Activated naive CD8-positive, alpha-beta T cell (primary cell): Measurements from ENCODE around the gene MRPS12.
"Not testable (repeated sequence)": the region's sequence is repeated elsewhere in the genome, so short reads cannot be mapped to it uniquely, and the experiment has no call there.

Source experiments
- H3K27ac Mint-ChIP-seq: one replicate; pipeline ENCODE4 v1.8.0; 2021; ENCODE audit warnings: mixed read lengths
- H3K27me3 Mint-ChIP-seq: one replicate; pipeline ENCODE4 v1.8.0; 2021; ENCODE audit warnings: mixed read lengths
- H3K36me3 Mint-ChIP-seq: one replicate; pipeline ENCODE4 v1.8.0; 2021; ENCODE audit warnings: mixed read lengths
- H3K4me1 Mint-ChIP-seq: one replicate; pipeline ENCODE4 v1.8.0; 2021; ENCODE audit warnings: low read depth, mixed read lengths
- H3K4me3 Mint-ChIP-seq: one replicate; pipeline ENCODE4 v1.8.0; 2021; ENCODE audit warnings: mild to moderate bottlenecking, mixed read lengths
- H3K9me3 Mint-ChIP-seq: one replicate; pipeline ENCODE4 v1.8.0; 2021; ENCODE audit warnings: low read depth, mixed read lengths

MRPS12 gene

GRCh38 chr19:38919837-38920601 is 10.7 kb upstream of the MRPS12 start:
- Mint-ChIP-seq H3K27ac (no peak overlapping the region), H3K9me3 (no peaks in the 10 kb centered on the region), H3K4me3 (no peak overlapping the region), H3K27me3 (no peaks in the 10 kb centered on the region), H3K4me1 (no peaks in the 10 kb centered on the region), H3K36me3 (peaks cover 8% of the 10 kb centered on the region)

- H3K9me3 Mint-ChIP-seq, result no peaks in the 10 kb centered on the region
These were observed 9.9 kb upstream of the MRPS12 start for GRCh38 chr19:38920602-38921419.

GRCh38 chr19:38921420-38922274 is 9.1 kb upstream of the MRPS12 start:
- Mint-ChIP-seq H3K27me3 (no peaks in the 10 kb centered on the region), H3K27ac (no peak overlapping the region), H3K4me3 (no peak overlapping the region), H3K9me3 (no peaks in the 10 kb centered on the region), H3K36me3 (peaks cover 8% of the 10 kb centered on the region), H3K4me1 (no peaks in the 10 kb centered on the region)

More at GRCh38 chr19:38920602-38921419, 9.9 kb upstream of the MRPS12 start:
- Mint-ChIP-seq H3K27ac (no peak overlapping the region), H3K27me3 (no peaks in the 10 kb centered on the region), H3K36me3 (peaks cover 8% of the 10 kb centered on the region), H3K4me3 (no peak overlapping the region), H3K4me1 (no peaks in the 10 kb centered on the region)

- Mint-ChIP-seq H3K27ac (no peak overlapping the region), H3K27me3 (no peaks in the 10 kb centered on the region), H3K9me3 (no peaks in the 10 kb centered on the region), H3K4me1 (no peaks in the 10 kb centered on the region), H3K36me3 (peaks cover 8% of the 10 kb centered on the region), H3K4me3 (no peak overlapping the region)
These were observed 8.3 kb upstream of the MRPS12 start for GRCh38 chr19:38922482-38922881.

GRCh38 chr19:38924388-38924787 is 6.4 kb upstream of the MRPS12 start:
- H3K27me3 Mint-ChIP-seq, result no peaks in the 10 kb centered on the region
- H3K4me3 Mint-ChIP-seq, result no peak overlapping the region
- no peaks in the 10 kb centered on the region for H3K9me3 Mint-ChIP-seq
- H3K36me3 Mint-ChIP-seq, result peaks cover 8% of the 10 kb centered on the region
- peaks cover 10% of the 10 kb centered on the region for H3K4me1 Mint-ChIP-seq
- no peak overlapping the region for H3K27ac Mint-ChIP-seq

GRCh38 chr19:38928391-38929001 is 2.2 kb upstream of the MRPS12 start:
- peak overlapping the region; percentile 16 for H3K27ac Mint-ChIP-seq
- peaks cover 3% of the 10 kb centered on the region for H3K36me3 Mint-ChIP-seq
- H3K4me3 Mint-ChIP-seq, result peak overlapping the region; percentile 98
- H3K27me3 Mint-ChIP-seq, result no peaks in the 10 kb centered on the region
- no peaks in the 10 kb centered on the region for H3K9me3 Mint-ChIP-seq
- peaks cover 28% of the 10 kb centered on the region for H3K4me1 Mint-ChIP-seq

GRCh38 chr19:38929929-38930775 is 592 bp upstream of the MRPS12 start, which contains the start of gene SARS2:
Gene SARS2, minus strand, starts transcription at chr19:38930763. Its CDS starts 27 bp downstream, at chr19:38930736.
- H3K27ac Mint-ChIP-seq, result peak within 1 kb of the TSS; percentile 99
- peaks cover 28% of the 10 kb centered on the region for H3K4me1 Mint-ChIP-seq
- peaks cover 10% of the 10 kb centered on the region for H3K36me3 Mint-ChIP-seq
- H3K9me3 Mint-ChIP-seq, result no peaks in the 10 kb centered on the region
- no peaks in the 10 kb centered on the region for H3K27me3 Mint-ChIP-seq
- H3K4me3 Mint-ChIP-seq, result peak within 1 kb of the TSS; percentile 98

- Mint-ChIP-seq H3K9me3 (no peaks in the 10 kb centered on the region), H3K4me1 (peaks cover 28% of the 10 kb centered on the region), H3K27ac (peak overlapping the region; percentile 99), H3K27me3 (no peaks in the 10 kb centered on the region), H3K4me3 (peak overlapping the region; percentile 98), H3K36me3 (peaks cover 12% of the 10 kb centered on the region)
These were observed 713 bp downstream of the MRPS12 start for GRCh38 chr19:38931521-38931793.

- H3K36me3 Mint-ChIP-seq, result peaks cover 12% of the 10 kb centered on the region
- H3K4me3 Mint-ChIP-seq, result peak overlapping the region; percentile 98
- H3K4me1 Mint-ChIP-seq, result peaks cover 28% of the 10 kb centered on the region
- H3K27me3 Mint-ChIP-seq, result no peaks in the 10 kb centered on the region
- peak overlapping the region; percentile 41 for H3K27ac Mint-ChIP-seq
- no peaks in the 10 kb centered on the region for H3K9me3 Mint-ChIP-seq
These were observed 1.9 kb downstream of the MRPS12 start for GRCh38 chr19:38932425-38933179.

- H3K27ac Mint-ChIP-seq, result no peak overlapping the region
- peaks cover 12% of the 10 kb centered on the region for H3K36me3 Mint-ChIP-seq
- no peaks in the 10 kb centered on the region for H3K9me3 Mint-ChIP-seq
These were observed 2.8 kb downstream of the MRPS12 start for GRCh38 chr19:38933544-38933943.

GRCh38 chr19:38939957-38940356 is 9.2 kb downstream of the MRPS12 start:
- peaks cover 13% of the 10 kb centered on the region for H3K4me1 Mint-ChIP-seq
- H3K36me3 Mint-ChIP-seq, result peaks cover 4% of the 10 kb centered on the region
- H3K27ac Mint-ChIP-seq, result no peak overlapping the region

More at GRCh38 chr19:38933544-38933943, 2.8 kb downstream of the MRPS12 start:
- no peaks in the 10 kb centered on the region for H3K27me3 Mint-ChIP-seq
- peaks cover 25% of the 10 kb centered on the region for H3K4me1 Mint-ChIP-seq
- no peak overlapping the region for H3K4me3 Mint-ChIP-seq

GRCh38 chr19:38941466-38941865 is 10.7 kb downstream of the MRPS12 start:
- peaks cover 13% of the 10 kb centered on the region for H3K4me1 Mint-ChIP-seq
- H3K27ac Mint-ChIP-seq, H3K27me3 Mint-ChIP-seq, H3K36me3 Mint-ChIP-seq, H3K9me3 Mint-ChIP-seq, H3K4me3 Mint-ChIP-seq: not testable (repeated sequence)

More at GRCh38 chr19:38939957-38940356, 9.2 kb downstream of the MRPS12 start:
- Mint-ChIP-seq H3K9me3 (no peaks in the 10 kb centered on the region), H3K27me3 (peaks cover 2% of the 10 kb centered on the region), H3K4me3 (no peak overlapping the region)

- Mint-ChIP-seq H3K36me3 (no peaks in the 10 kb centered on the region), H3K27me3 (peaks cover 2% of the 10 kb centered on the region), H3K4me1 (peaks cover 13% of the 10 kb centered on the region), H3K4me3 (no peak overlapping the region), H3K27ac (no peak overlapping the region), H3K9me3 (no peaks in the 10 kb centered on the region)
These were observed 11.2 kb downstream of the MRPS12 start for GRCh38 chr19:38941979-38942378.
